Motor neuron (in vitro differentiated cells): Measurements from ENCODE around the gene CRTC1. TPM values are rescaled to one million over a fixed set of nuclear protein-coding genes. Genes with fewer than 3 reads are reported as not detected.
A peak's percentile ranks its signal among the peaks of the same experiment; 100 is the strongest.

Experiments used
- ATAC-seq, 8 experiments: fragments of 200-7000 bp; cut with Tn5 transposase; replicated peaks in 6 of 8; 2 replicates each; pipeline ENCODE4 v1.8.0; 2021; ENCODE audit warnings: mild to moderate bottlenecking in 8 of 8, moderate library complexity in 8 of 8
- H3K27ac ChIP-seq, 2 donors: fragments of 250-450 bp; sonication (Bioruptor Pico); 2 replicates each; pipeline ENCODE4 v1.9.0; 2021; ENCODE audit warnings: antibody characterized with exemption in 2 of 2, mild to moderate bottlenecking in 2 of 2, moderate library complexity in 1 of 2
- H3K4me1 ChIP-seq, 2 donors: fragments of 250-450 bp; sonication (Bioruptor Pico); replicated peaks in 1 of 2; 2 replicates each; pipeline ENCODE4 v1.6.1; 2021; ENCODE audit warnings: antibody characterized with exemption in 2 of 2, mild to moderate bottlenecking in 2 of 2, moderate library complexity in 1 of 2
- H3K4me3 ChIP-seq, 5 donors: fragments of 250-450 bp; sonication (Bioruptor Pico); 2 replicates each; pipeline ENCODE4 v1.9.0; 2021; ENCODE audit warnings: antibody characterized with exemption in 5 of 5, mild to moderate bottlenecking in 5 of 5, moderate library complexity in 4 of 5
- WGBS, 10 experiments: fragments of 450-650 bp; shearing (Covaris generic); methylation state at CpG; one replicate each; pipeline ENCODE4 v1.0.0; 2022; 5-methylcytosine and 5-hydroxymethylcytosine counted together
- in situ Hi-C, 9 experiments: fragments of 400-800 bp; cut with MboI; loops; one replicate each; pipeline ENCODE4 v1.15.0; 2021; ENCODE audit warnings: low sequenced_read_pairs in 9 of 9, low pct_unique_long_range_greater_than_20kb in 2 of 9; ENCODE audit not compliant: unreplicated experiment in 9 of 9
- total RNA-seq, 8 experiments: library from RNA; unstranded; fragments of 300-600 nt; gene quantifications; 2 replicates each; pipeline versions ENCODE4 v1.2.3 to v1.2.4, GENCODE V29; 2022

The CRTC1 gene
- total RNA-seq, 8 experiments from 2014 or later, result 2.0 to 8.8 (median 8.0) TPM

GRCh38 chr19:18700501-18701249 lies 17.2 kb downstream of the CRTC1 start:
- H3K27ac ChIP-seq, result peak overlapping the region; percentile 34 to 48

GRCh38 chr19:18701250-18701608 lies 17.7 kb downstream of the CRTC1 start:
- in situ Hi-C loops, result no loop called here
- Histone ChIP-seq H3K4me1 (peaks cover 8 to 19% of the 10 kb centered on the region in 2 donors), H3K27ac (peak overlapping the region in 1 of 2 donors; percentile 48), H3K4me3 (peak overlapping the region; percentile 10 to 27 (median 17))
- WGBS, 10 experiments, result 17 to 40% methylated on average over 1 to 2 of the region's 7 CpGs; no CpG with 5 or more reads in 8 of the 10 experiments
- ATAC-seq, result peak in 7 of 8 experiments; percentile 3 to 31 (median 14)

More at GRCh38 chr19:18700501-18701249, 17.2 kb downstream of the CRTC1 start:
- in situ Hi-C loops, result no loop called here
- WGBS, 10 experiments, result 0 to 10% (median 3%) methylated on average over 2 to 14 of the region's 35 CpGs; no CpG with 5 or more reads in 4 of the 10 experiments
- peaks cover 8 to 19% of the 10 kb centered on the region in 2 donors for H3K4me1 ChIP-seq
- peak overlapping the region; percentile 10 to 27 (median 17) for H3K4me3 ChIP-seq
- peak; percentile 94 to 99 (median 98) for ATAC-seq

GRCh38 chr19:18704054-18704453 lies 20.6 kb downstream of the CRTC1 start:
- Histone ChIP-seq H3K27ac (no peak overlapping the region), H3K4me1 (peaks cover 8 to 19% of the 10 kb centered on the region in 2 donors), H3K4me3 (no peak overlapping the region)
- in situ Hi-C loops, result no loop called here
- WGBS, 10 experiments, result 73 to 100% (median 91%) methylated on average over 1 to 3 of the region's 4 CpGs; no CpG with 5 or more reads in 5 of the 10 experiments
- no peak for ATAC-seq

GRCh38 chr19:18704971-18705370 lies 21.5 kb downstream of the CRTC1 start:
- in situ Hi-C loops, result no loop called here
- Histone ChIP-seq H3K4me1 (peaks cover 6 to 13% of the 10 kb centered on the region in 2 donors), H3K4me3 (no peak overlapping the region), H3K27ac (no peak overlapping the region)
- 79 to 100% (median 100%) methylated on average over 1 to 6 of the region's 7 CpGs; no CpG with 5 or more reads in 3 of the 10 experiments for WGBS, 10 experiments
- no peak for ATAC-seq

GRCh38 chr19:18708452-18709231 lies 25.2 kb downstream of the CRTC1 start:
- 53 to 100% (median 84%) methylated on average over 1 to 5 of the region's 25 CpGs; no CpG with 5 or more reads in 6 of the 10 experiments for WGBS, 10 experiments
- Histone ChIP-seq H3K4me3 (no peak overlapping the region), H3K4me1 (no peaks in the 10 kb centered on the region), H3K27ac (no peak overlapping the region)
- ATAC-seq, result no peak
- in situ Hi-C loops, result no loop called here

- ATAC-seq, result no peak
- no peaks in the 10 kb centered on the region for H3K4me1 ChIP-seq
- H3K4me3 ChIP-seq, result no peak overlapping the region
- H3K27ac ChIP-seq, result no peak overlapping the region
- in situ Hi-C loops, result no loop called here
- WGBS, 10 experiments, result 80 to 100% (median 85%) methylated on average over 1 to 3 of the region's 10 CpGs; no CpG with 5 or more reads in 7 of the 10 experiments
Measured at GRCh38 chr19:18709546-18709945, 26.1 kb downstream of the CRTC1 start.

- Histone ChIP-seq H3K4me1 (no peaks in the 10 kb centered on the region), H3K4me3 (no peak overlapping the region), H3K27ac (no peak overlapping the region)
- 94 to 100% (median 100%) methylated on average over 1 to 5 of the region's 11 CpGs; no CpG with 5 or more reads in 6 of the 10 experiments for WGBS, 10 experiments
- no peak for ATAC-seq
- in situ Hi-C loops, result no loop called here
Measured at GRCh38 chr19:18710186-18710585, 26.7 kb downstream of the CRTC1 start.

GRCh38 chr19:18710996-18711751 lies 27.7 kb downstream of the CRTC1 start:
- Histone ChIP-seq H3K4me1 (no peaks in the 10 kb centered on the region), H3K27ac (no peak overlapping the region), H3K4me3 (no peak overlapping the region)
- WGBS, 10 experiments, result 60 to 93% (median 87%) methylated on average over 1 to 14 of the region's 28 CpGs; no CpG with 5 or more reads in 7 of the 10 experiments
- in situ Hi-C loops, result no loop called here
- ATAC-seq, result peak in 2 of 8 experiments; percentile 94 to 97

- WGBS, 10 experiments, result 75 to 100% (median 83%) methylated on average over 1 to 2 of the region's 3 CpGs; no CpG with 5 or more reads in 7 of the 10 experiments
- in situ Hi-C loops, result no loop called here
- Histone ChIP-seq H3K4me1 (no peaks in the 10 kb centered on the region), H3K4me3 (no peak overlapping the region), H3K27ac (no peak overlapping the region)
- ATAC-seq, result no peak
Measured at GRCh38 chr19:18711893-18712292, 28.4 kb downstream of the CRTC1 start.

- Histone ChIP-seq H3K4me1 (no peaks in the 10 kb centered on the region), H3K27ac (no peak overlapping the region), H3K4me3 (no peak overlapping the region)
- in situ Hi-C loops, result no loop called here
- ATAC-seq, result no peak
- WGBS, 10 experiments, result 57 to 100% (median 71%) methylated on average over 1 to 4 of the region's 5 CpGs; no CpG with 5 or more reads in 5 of the 10 experiments
Measured at GRCh38 chr19:18712981-18713380, 29.5 kb downstream of the CRTC1 start.

- H3K27ac ChIP-seq, result no peak overlapping the region
- 83 to 100% (median 93%) methylated on average over 1 to 8 of the region's 18 CpGs; no CpG with 5 or more reads in 5 of the 10 experiments for WGBS, 10 experiments
Measured at GRCh38 chr19:18713550-18714117, 30.2 kb downstream of the CRTC1 start.

GRCh38 chr19:18715416-18715815 lies 31.9 kb downstream of the CRTC1 start:
- ATAC-seq, result no peak
- Histone ChIP-seq H3K4me3 (no peak overlapping the region), H3K4me1 (no peaks in the 10 kb centered on the region), H3K27ac (no peak overlapping the region)
- 83 to 90% methylated on average over 3 to 4 of the region's 5 CpGs; no CpG with 5 or more reads in 8 of the 10 experiments for WGBS, 10 experiments
- in situ Hi-C loops, result no loop called here

More at GRCh38 chr19:18713550-18714117, 30.2 kb downstream of the CRTC1 start:
- H3K4me1 ChIP-seq, result no peaks in the 10 kb centered on the region
- in situ Hi-C loops, result no loop called here
- no peak overlapping the region for H3K4me3 ChIP-seq
- no peak for ATAC-seq
